Kidney epithelial cell (primary cell): ENCODE results near the gene SRXN1. TPM values are rescaled to one million over a fixed set of nuclear protein-coding genes. Genes with fewer than 3 reads are reported as not detected.

Experiments used
- DNase-seq: peaks from one replicate; pipeline ENCODE4 v3.0.0-alpha.2; 2010; ENCODE audit warnings: low read depth
- H3K27me3 ChIP-seq: 2 replicates; pipeline ENCODE4 v1.6.0; 2011; ENCODE audit warnings: low read length; ENCODE audit not compliant: control insufficient read depth, insufficient read depth
- H3K36me3 ChIP-seq: 2 replicates; pipeline ENCODE4 v1.5.1; 2011; ENCODE audit warnings: low read length; ENCODE audit not compliant: control insufficient read depth, insufficient read depth
- H3K4me3 ChIP-seq: 2 replicates; pipeline ENCODE4 v1.5.1; 2011; ENCODE audit warnings: low read depth, mild to moderate bottlenecking, control low read depth, low read length
- CTCF ChIP-seq: IDR thresholded peaks from 2 replicates; pipeline ENCODE4 v1.5.1; 2011; ENCODE audit warnings: mild to moderate bottlenecking, moderate library complexity, low read length, control low read depth, inconsistent platforms; ENCODE audit not compliant: insufficient read depth, poor library complexity, severe bottlenecking
- total RNA-seq: library from RNA; depleted of rRNA; stranded (reverse); fragments of >200 nt; gene quantifications from 2 replicates; pipeline ENCODE4 v1.2.3, GENCODE V29; 2015

Gene SRXN1
- total RNA-seq, 1 donor from 2014 or later: 31.4 TPM

GRCh38 chr20:668050-668449, 15.1 kb upstream of the SRXN1 start:
- peaks cover 73% of the 10 kb centered on the region for H3K27me3 ChIP-seq
- H3K36me3 ChIP-seq: no peaks in the 10 kb centered on the region
- DNase-seq: no peak

GRCh38 chr20:667351-668034, 14.5 kb upstream of the SRXN1 start:
- peak; percentile 87 for TF ChIP-seq CTCF
- no peak overlapping the region for H3K4me3 ChIP-seq
- DNase-seq: no peak
- peaks cover 75% of the 10 kb centered on the region for H3K27me3 ChIP-seq
- H3K36me3 ChIP-seq: no peaks in the 10 kb centered on the region

More at GRCh38 chr20:668050-668449, 15.1 kb upstream of the SRXN1 start:
- TF ChIP-seq CTCF: no peak
- no peak overlapping the region for H3K4me3 ChIP-seq

GRCh38 chr20:666877-667276, 13.9 kb upstream of the SRXN1 start:
- no peaks in the 10 kb centered on the region for H3K36me3 ChIP-seq
- H3K27me3 ChIP-seq: peaks cover 76% of the 10 kb centered on the region
- DNase-seq: no peak
- H3K4me3 ChIP-seq: no peak overlapping the region
- TF ChIP-seq CTCF: no peak

- DNase-seq: no peak
- TF ChIP-seq CTCF: no peak
- H3K4me3 ChIP-seq: no peak overlapping the region
- no peaks in the 10 kb centered on the region for H3K36me3 ChIP-seq
- peaks cover 73% of the 10 kb centered on the region for H3K27me3 ChIP-seq
These were observed 12.3 kb upstream of the SRXN1 start for GRCh38 chr20:665276-665675.

GRCh38 chr20:664576-664975, 11.6 kb upstream of the SRXN1 start:
- Histone ChIP-seq H3K4me3 (no peak overlapping the region), H3K27me3 (peaks cover 72% of the 10 kb centered on the region), H3K36me3 (no peaks in the 10 kb centered on the region)
- no peak for DNase-seq
- TF ChIP-seq CTCF: no peak

GRCh38 chr20:664151-664550, 11.2 kb upstream of the SRXN1 start:
- no peak for TF ChIP-seq CTCF
- Histone ChIP-seq H3K36me3 (no peaks in the 10 kb centered on the region), H3K4me3 (no peak overlapping the region), H3K27me3 (peaks cover 72% of the 10 kb centered on the region)
- DNase-seq: no peak
